SK-MEL-5 (cell line): Measurements from ENCODE around the gene THRB. TPM values are rescaled to one million over a fixed set of nuclear protein-coding genes. Genes with fewer than 3 reads are reported as not detected.
"Not testable (repeated sequence)": the region's sequence is repeated elsewhere in the genome, so short reads cannot be mapped to it uniquely, and the experiment has no call there.

Experiments used
- DNase-seq: peaks from one replicate; pipeline ENCODE4 v3.0.0-alpha.2; 2016; ENCODE audit warnings: low read depth, low spot score
- in situ Hi-C: cut with HindIII; loops from 2 replicates; pipeline ENCODE4 v1.10.0; 2016; ENCODE audit warnings: low sequenced_read_pairs, high pct_unique_total_duplicates, low pct_unique_long_range_greater_than_20kb
- total RNA-seq: library from RNA; depleted of rRNA; stranded (reverse); fragments of >200 nt; shearing (Covaris generic); gene quantifications from 2 replicates; pipeline ENCODE4 v1.2.3, GENCODE V29; 2014

Gene THRB
- total RNA-seq, 1 experiment from 2014 or later, result 0.16 TPM

GRCh38 chr3:24128199-24129005, 366.2 kb downstream of the THRB start:
- DNase-seq, result no peak
- in situ Hi-C loops, result no loop called here

- no peak for DNase-seq
- in situ Hi-C loops, result no loop called here
These were observed 371.1 kb downstream of the THRB start for GRCh38 chr3:24123596-24123995.

GRCh38 chr3:24120434-24120833, 374.2 kb downstream of the THRB start:
- no peak for DNase-seq
- in situ Hi-C loops, result no loop called here

- in situ Hi-C loops, result no loop called here
- peak; percentile 25 for DNase-seq
These were observed 375.3 kb downstream of the THRB start for GRCh38 chr3:24119321-24119751.

- in situ Hi-C loops, result no loop called here
- no peak for DNase-seq
These were observed 377.1 kb downstream of the THRB start for GRCh38 chr3:24117508-24117907.

DNA sequence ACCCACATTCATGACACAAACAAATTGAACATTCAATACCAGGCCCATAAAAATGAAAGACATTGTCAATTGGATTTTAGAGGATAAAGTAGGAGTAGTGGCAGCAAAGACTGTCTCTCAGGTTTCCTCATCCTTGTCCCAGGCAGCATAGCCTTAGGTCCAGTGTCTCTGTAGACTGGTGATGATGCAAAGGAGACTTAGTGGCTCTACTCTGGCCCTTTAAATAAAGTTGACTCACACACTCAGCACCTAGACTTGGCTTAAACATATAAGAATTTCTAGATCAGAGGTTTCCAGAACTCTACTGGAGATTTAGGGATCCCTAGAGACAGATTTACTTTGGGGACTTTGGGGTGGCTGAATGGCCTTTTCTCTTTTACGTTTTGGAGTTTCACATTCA, 382.9 kb downstream of the THRB start:
- in situ Hi-C loops, result no loop called here
- DNase-seq, result no peak

DNA sequence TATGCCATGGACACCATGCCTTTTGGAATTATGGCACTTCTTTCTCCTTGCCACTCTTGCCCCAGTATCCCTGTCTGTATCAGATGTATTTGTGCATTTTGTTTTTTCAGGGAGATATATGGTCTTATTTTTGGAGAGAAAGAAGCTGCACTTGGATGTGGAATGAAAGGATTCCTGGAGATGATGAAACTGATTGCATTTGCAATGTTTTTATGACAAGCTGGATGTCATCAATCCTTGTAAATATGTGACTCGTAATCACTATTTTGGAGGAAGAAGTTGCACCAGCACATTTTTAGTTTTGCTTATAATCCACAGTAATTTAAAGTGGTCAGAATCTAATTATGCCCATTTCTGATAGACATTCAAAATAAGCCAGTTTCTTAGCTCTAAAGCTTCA, 384.6 kb downstream of the THRB start:
- DNase-seq, result no peak
- in situ Hi-C loops, result no loop called here

DNA sequence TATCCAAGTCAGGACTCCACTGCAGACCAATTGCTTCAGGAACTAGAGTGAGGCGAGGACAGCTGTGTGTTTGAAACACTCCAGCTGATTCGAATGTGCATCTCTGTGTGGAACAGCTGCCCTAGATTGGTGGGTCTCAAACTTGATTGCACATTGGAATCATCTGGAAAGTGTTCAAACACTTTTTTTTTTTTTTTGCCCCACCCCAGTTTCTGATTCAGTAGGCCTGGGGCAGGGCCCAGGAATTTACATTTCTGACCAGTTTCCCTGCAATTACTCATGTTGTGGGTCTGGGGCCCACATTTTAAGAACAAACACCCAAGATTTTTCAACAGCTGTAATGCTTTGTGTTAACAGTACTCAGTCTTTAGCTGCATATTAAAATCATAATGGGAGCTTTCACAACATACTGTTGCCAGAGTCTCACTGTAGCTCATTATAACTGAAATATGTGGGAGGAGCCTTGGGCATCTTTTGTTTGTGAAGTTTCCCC, 392.9 kb downstream of the THRB start:
- DNase-seq, result no peak
- in situ Hi-C loops, result no loop called here

GRCh38 chr3:24100696-24101402, 393.8 kb downstream of the THRB start:
- in situ Hi-C loops, result no loop called here
- no peak for DNase-seq

DNA sequence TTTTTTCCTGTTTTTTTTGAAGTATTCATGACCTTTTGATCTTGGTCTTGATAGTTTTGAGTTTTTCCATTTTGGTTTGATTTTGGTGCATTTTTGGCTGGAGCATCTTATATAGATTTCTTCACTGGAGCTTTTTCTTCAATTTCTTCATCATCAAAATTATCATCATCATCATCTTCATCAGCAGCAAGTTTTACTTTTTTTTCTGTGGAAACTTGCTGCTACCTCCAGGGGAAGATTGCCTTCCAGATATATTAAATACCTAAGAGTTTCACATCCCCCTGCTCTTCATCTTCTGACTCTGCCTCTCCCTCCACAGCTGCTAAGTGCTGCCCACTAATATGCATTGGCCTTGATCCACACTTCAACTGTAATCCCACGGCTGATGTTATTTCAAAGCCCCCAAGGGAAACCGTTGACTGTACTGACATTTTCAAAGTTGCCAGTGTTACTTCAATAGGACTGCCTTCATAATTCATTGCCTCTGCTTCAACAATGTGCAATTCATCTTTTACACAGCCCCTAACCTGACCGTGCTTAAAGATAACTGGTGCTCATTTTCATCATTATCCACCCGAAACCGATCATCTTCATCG, 397.9 kb downstream of the THRB start:
- DNase-seq, result no peak
- in situ Hi-C loops, result no loop called here

- no peak for DNase-seq
- in situ Hi-C loops, result no loop called here
These were observed 398.4 kb downstream of the THRB start for GRCh38 chr3:24096271-24096670.

DNA sequence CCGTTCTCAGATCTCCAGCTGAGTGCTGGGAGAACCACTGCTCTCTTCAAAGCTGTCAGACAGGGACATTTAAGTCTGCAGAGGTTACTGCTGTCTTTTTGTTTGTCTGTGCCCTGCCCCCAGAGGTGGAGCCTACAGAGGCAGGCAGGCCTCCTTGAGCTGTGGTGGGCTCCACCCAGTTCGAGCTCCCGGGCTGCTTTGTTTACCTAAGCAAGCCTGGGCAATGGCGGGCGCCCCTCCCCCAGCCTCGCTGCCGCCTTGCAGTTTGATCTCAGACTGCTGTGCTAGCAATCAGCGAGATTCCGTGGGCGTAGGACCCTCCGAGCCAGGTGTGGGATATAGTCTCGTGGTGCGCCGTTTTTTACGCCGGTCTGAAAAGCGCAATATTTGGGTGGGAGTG, 399.8 kb downstream of the THRB start:
- in situ Hi-C loops, DNase-seq: not testable (repeated sequence)

GRCh38 chr3:24088782-24089181, 405.9 kb downstream of the THRB start:
- peak; percentile 58 for DNase-seq
- in situ Hi-C loops, result no loop called here

- in situ Hi-C loops, result no loop called here
- DNase-seq, result no peak
These were observed 407.2 kb downstream of the THRB start for GRCh38 chr3:24087469-24087868.

- DNase-seq, result no peak
- in situ Hi-C loops, result no loop called here
These were observed 407.8 kb downstream of the THRB start for GRCh38 chr3:24086617-24087404.

- in situ Hi-C loops, result no loop called here
- no peak for DNase-seq
These were observed 408.4 kb downstream of the THRB start for GRCh38 chr3:24086206-24086605.

DNA sequence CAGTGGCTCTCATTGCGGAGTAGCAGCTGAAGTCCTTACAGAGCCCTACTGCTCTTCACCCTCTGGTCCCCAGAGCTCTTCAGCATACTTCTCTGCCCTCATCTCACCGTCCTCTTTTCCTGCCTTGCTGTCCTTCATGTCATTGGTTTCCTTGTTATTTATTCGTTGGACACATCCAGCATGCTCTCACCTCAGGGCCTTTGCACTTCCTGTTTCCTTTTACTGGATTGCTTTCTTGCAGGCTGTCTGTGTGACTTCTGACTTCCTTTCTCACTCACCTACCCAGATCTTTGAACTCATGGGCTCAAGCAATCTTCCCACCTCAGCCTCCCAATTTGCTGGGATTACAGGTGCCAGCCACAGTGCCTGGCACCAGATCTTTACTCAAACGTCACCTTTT, 422.5 kb downstream of the THRB start:
- no peak for DNase-seq
- in situ Hi-C loops, result no loop called here

DNA sequence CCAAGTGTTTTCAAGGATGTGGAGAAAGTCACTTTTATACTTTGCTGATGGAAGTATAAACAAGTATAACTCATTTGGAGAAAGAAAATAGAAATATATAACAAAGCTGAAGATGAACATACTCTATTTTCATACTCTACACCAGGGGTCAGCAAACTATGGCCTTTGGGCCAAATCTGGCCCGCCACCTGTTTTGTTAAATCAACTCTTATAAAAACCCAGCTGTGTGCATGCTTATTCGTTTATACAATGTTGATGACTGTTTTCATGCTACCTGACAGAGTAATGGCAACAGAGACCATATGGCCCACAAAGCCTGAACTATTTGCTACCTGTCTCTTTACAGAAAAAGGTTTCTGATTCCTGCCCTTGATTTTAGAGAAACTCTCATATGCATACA, 425.6 kb downstream of the THRB start:
- in situ Hi-C loops, result no loop called here
- peak; percentile 22 for DNase-seq
